ENCODE measurements around the gene RNPEPL1.

RNPEPL1 gene

DNA sequence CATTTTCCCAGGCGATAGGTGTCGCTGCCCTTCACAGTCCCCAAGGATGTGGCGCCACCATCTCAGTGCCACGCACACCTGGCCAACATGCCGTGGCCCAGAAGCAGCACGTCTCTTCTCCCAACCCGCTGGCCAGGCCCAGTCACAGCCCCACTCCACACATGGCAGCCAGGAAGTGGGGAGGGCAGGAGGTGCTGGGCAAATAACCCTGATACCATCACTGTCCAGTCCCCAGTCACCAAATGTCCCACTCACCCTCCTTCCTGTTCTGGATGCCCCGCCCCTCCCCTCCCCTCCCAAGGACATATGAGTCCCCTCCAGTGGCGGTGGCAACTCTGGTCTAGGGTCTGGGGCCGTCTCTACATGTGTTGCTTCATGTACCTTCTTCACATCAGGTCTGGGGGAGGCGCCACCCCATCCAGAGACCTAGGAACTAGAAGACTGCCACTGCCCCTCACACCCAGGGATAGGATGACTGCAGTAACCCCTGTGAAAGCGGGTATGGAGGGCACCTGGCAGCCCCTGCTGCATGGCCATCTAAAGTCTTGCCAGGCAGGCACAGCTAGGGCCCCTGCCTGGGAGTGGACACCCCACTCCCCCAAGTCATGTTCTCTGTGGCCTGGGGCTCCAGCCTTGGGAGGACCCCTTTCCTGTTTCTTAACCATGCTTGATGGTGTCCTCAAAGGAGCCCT, 10.9 kb downstream of the RNPEPL1 start:
- no peaks in the 10 kb centered on the region for H3K4me1 ChIP-seq (ENCODE audit: control insufficient read depth, low read depth, low read length)
- no peak overlapping the region for H3K18ac ChIP-seq (ENCODE audit: low read length)
- no peak overlapping the region for H2BK120ac ChIP-seq (ENCODE audit: low read depth, low read length)
- H3K79me2 ChIP-seq (ENCODE audit: control insufficient read depth, insufficient read depth, low read length), result peaks cover 2% of the 10 kb centered on the region
- no peaks in the 10 kb centered on the region for H3K36me3 ChIP-seq (ENCODE audit: control insufficient read depth, insufficient read depth, low read length)
- DNase-seq, result no peak
- no peak overlapping the region for H3K23ac ChIP-seq (ENCODE audit: low read length)
- no peaks in the 10 kb centered on the region for H3K27me3 ChIP-seq (ENCODE audit: insufficient read depth, low read length, poor library complexity)
- H3K4me3 ChIP-seq (ENCODE audit: low read length), result no peak overlapping the region
- H3K9ac ChIP-seq (ENCODE audit: low read length), result no peak overlapping the region
- H3K4ac ChIP-seq (ENCODE audit: low read depth, low read length), result no peak overlapping the region
- no peak overlapping the region for H3K56ac ChIP-seq (ENCODE audit: low read length)
- no peak overlapping the region for H3K27ac ChIP-seq (ENCODE audit: low read depth, low read length)
- H3K79me1 ChIP-seq (ENCODE audit: low read length), result peaks cover 9% of the 10 kb centered on the region
- no CpG with 5 or more reads among the region's 12 CpGs for WGBS (ENCODE audit: extremely low coverage, insufficient coverage, low lambda C conversion rate)
- no peak overlapping the region for H2AK5ac ChIP-seq (ENCODE audit: low read length)
- H4K5ac ChIP-seq (ENCODE audit: low read length), result no peak overlapping the region
- no peak overlapping the region for H2BK15ac ChIP-seq (replicated peaks; ENCODE audit: low read depth)
- H3K4me2 ChIP-seq (ENCODE audit: low read length), result no peak overlapping the region
- H4K8ac ChIP-seq (ENCODE audit: low read depth, low read length), result no peak overlapping the region
- no peak overlapping the region for H2BK5ac ChIP-seq (ENCODE audit: low read length)

DNA sequence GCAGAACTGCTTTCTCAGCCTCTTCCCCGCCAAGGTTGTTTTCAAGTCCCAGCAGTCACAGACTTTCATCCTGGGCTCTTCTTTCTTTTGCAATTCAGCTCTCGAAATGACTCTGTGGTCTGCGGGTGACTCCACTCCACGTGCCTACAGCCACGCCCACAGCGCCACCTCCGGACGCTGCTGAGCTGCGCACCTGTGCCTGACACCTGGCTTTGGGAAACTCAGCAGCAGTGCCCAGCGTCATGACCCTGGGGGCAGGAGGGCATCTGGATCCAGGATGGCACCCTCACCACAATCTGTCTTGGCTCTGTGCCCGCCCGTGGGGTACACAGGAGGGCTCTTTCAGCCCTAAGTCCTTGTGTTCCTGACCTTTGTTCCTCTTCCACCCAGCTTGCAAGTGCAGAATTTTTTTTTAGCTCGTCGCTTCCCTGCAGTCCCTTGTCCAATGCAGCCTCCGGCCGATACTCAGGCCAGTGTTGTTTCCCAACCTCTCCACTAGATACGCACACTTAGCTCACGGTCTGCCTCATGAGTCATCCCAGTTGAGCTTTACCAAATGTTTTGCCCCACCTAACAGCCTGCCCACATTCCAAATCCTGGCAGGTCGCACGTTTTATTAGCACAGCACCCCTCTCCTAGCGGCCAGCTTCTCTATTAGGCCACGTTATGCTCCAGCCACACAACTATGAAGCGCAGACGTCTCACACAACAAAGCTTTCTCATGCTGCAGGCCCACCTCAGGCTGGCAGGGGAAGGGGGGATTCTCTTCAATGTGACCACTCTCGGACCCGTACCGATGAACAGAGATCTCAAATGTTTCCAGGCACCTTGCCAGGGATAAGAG, 11.7 kb downstream of the RNPEPL1 start:
- H2BK120ac ChIP-seq (ENCODE audit: low read depth, low read length), result no peak overlapping the region
- no peak overlapping the region for H2BK5ac ChIP-seq (ENCODE audit: low read length)
- H3K36me3 ChIP-seq (ENCODE audit: control insufficient read depth, insufficient read depth, low read length), result no peaks in the 10 kb centered on the region
- no peak for DNase-seq
- no peak overlapping the region for H3K4ac ChIP-seq (ENCODE audit: low read depth, low read length)
- H3K56ac ChIP-seq (ENCODE audit: low read length), result no peak overlapping the region
- H3K23ac ChIP-seq (ENCODE audit: low read length), result no peak overlapping the region
- peaks cover 4% of the 10 kb centered on the region for H3K79me2 ChIP-seq (ENCODE audit: control insufficient read depth, insufficient read depth, low read length)
- H2BK15ac ChIP-seq (replicated peaks; ENCODE audit: low read depth), result no peak overlapping the region
- peaks cover 14% of the 10 kb centered on the region for H3K79me1 ChIP-seq (ENCODE audit: low read length)
- no peak overlapping the region for H4K8ac ChIP-seq (ENCODE audit: low read depth, low read length)
- H3K18ac ChIP-seq (ENCODE audit: low read length), result no peak overlapping the region
- H3K27ac ChIP-seq (ENCODE audit: low read depth, low read length), result no peak overlapping the region
- no peak overlapping the region for H3K9ac ChIP-seq (ENCODE audit: low read length)
- H2AK5ac ChIP-seq (ENCODE audit: low read length), result no peak overlapping the region
- no CpG with 5 or more reads among the region's 27 CpGs for WGBS (ENCODE audit: extremely low coverage, insufficient coverage, low lambda C conversion rate)
- H3K4me2 ChIP-seq (ENCODE audit: low read length), result no peak overlapping the region
- H3K4me1 ChIP-seq (ENCODE audit: control insufficient read depth, low read depth, low read length), result peaks cover 1% of the 10 kb centered on the region
- no peaks in the 10 kb centered on the region for H3K27me3 ChIP-seq (ENCODE audit: insufficient read depth, low read length, poor library complexity)
- H3K4me3 ChIP-seq (ENCODE audit: low read length), result no peak overlapping the region
- H4K5ac ChIP-seq (ENCODE audit: low read length), result no peak overlapping the region

DNA sequence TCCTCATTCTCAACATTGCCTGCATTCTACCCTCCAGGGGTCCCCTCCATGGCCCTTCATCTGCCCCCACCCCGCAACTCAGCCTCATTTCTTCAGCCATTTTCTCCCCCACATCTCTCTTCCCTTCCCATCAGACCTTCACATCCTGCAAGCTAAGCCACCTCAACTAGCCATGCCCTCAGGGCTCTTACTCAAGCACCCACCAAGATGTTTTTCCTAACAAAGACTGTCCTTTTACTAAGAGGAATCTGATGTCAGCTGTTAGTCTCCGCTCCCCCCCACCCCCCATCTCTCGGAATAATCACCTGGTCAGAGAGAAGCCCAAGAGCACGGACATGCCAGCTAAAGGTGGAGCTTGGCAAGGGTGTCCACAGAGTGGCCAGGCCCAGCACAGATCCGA, 13.5 kb downstream of the RNPEPL1 start:
- Histone ChIP-seq H3K27me3 (ENCODE audit: insufficient read depth, low read length, poor library complexity) (no peaks in the 10 kb centered on the region), H3K56ac (ENCODE audit: low read length) (no peak overlapping the region), H2BK120ac (ENCODE audit: low read depth, low read length) (no peak overlapping the region), H2BK5ac (ENCODE audit: low read length) (no peak overlapping the region), H3K4me1 (ENCODE audit: control insufficient read depth, low read depth, low read length) (peaks cover 5% of the 10 kb centered on the region), H3K9ac (ENCODE audit: low read length) (no peak overlapping the region), H3K4me3 (ENCODE audit: low read length) (no peak overlapping the region), H3K18ac (ENCODE audit: low read length) (no peak overlapping the region), H3K4me2 (ENCODE audit: low read length) (no peak overlapping the region), H3K79me1 (ENCODE audit: low read length) (peaks cover 19% of the 10 kb centered on the region), H3K36me3 (ENCODE audit: control insufficient read depth, insufficient read depth, low read length) (no peaks in the 10 kb centered on the region), H2BK15ac (replicated peaks; ENCODE audit: low read depth) (no peak overlapping the region), H2AK5ac (ENCODE audit: low read length) (no peak overlapping the region), H4K5ac (ENCODE audit: low read length) (no peak overlapping the region), H3K27ac (ENCODE audit: low read depth, low read length) (no peak overlapping the region), H3K23ac (ENCODE audit: low read length) (no peak overlapping the region), H3K79me2 (ENCODE audit: control insufficient read depth, insufficient read depth, low read length) (peaks cover 14% of the 10 kb centered on the region), H4K8ac (ENCODE audit: low read depth, low read length) (no peak overlapping the region), H3K4ac (ENCODE audit: low read depth, low read length) (no peak overlapping the region)
- peak; percentile 61 for DNase-seq
- no CpG with 5 or more reads among the region's 5 CpGs for WGBS (ENCODE audit: extremely low coverage, insufficient coverage, low lambda C conversion rate)

GRCh38 chr2:240582781-240583180, 14.5 kb downstream of the RNPEPL1 start:
- Histone ChIP-seq H2BK15ac (replicated peaks; ENCODE audit: low read depth) (no peak overlapping the region), H4K5ac (ENCODE audit: low read length) (no peak overlapping the region), H3K18ac (ENCODE audit: low read length) (no peak overlapping the region), H3K79me2 (ENCODE audit: control insufficient read depth, insufficient read depth, low read length) (peaks cover 18% of the 10 kb centered on the region), H3K23ac (ENCODE audit: low read length) (no peak overlapping the region), H3K79me1 (ENCODE audit: low read length) (peaks cover 22% of the 10 kb centered on the region), H3K27ac (ENCODE audit: low read depth, low read length) (no peak overlapping the region), H2BK120ac (ENCODE audit: low read depth, low read length) (no peak overlapping the region), H3K4ac (ENCODE audit: low read depth, low read length) (no peak overlapping the region), H2AK5ac (ENCODE audit: low read length) (no peak overlapping the region), H3K36me3 (ENCODE audit: control insufficient read depth, insufficient read depth, low read length) (no peaks in the 10 kb centered on the region), H3K9ac (ENCODE audit: low read length) (no peak overlapping the region), H4K8ac (ENCODE audit: low read depth, low read length) (no peak overlapping the region), H3K4me1 (ENCODE audit: control insufficient read depth, low read depth, low read length) (peaks cover 9% of the 10 kb centered on the region), H3K4me2 (ENCODE audit: low read length) (no peak overlapping the region), H3K4me3 (ENCODE audit: low read length) (no peak overlapping the region), H3K56ac (ENCODE audit: low read length) (no peak overlapping the region), H2BK5ac (ENCODE audit: low read length) (no peak overlapping the region), H3K27me3 (ENCODE audit: insufficient read depth, low read length, poor library complexity) (no peaks in the 10 kb centered on the region)
- no peak for DNase-seq
- WGBS (ENCODE audit: extremely low coverage, insufficient coverage, low lambda C conversion rate), result no CpG with 5 or more reads among the region's 3 CpGs

DNA sequence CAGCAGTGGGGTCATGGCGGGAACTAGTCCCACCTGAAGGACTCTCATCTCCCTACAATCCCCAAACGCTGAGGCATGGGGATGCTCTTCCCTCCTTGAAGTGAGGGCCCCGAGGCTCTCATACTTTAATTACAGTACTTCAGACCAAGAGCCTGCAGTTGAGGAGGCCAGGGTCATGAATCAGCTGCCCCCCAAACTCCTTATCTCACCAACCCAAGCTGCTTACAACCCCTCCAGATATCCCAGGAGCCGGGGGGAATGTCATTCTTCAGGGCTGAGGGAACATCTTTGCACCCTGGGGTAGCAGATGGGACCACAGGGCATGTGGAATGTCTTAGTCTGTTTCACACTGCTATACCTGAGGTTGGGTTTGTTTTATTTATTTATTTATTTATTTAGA, 15.5 kb downstream of the RNPEPL1 start:
- Histone ChIP-seq H3K23ac (ENCODE audit: low read length) (no peak overlapping the region), H3K79me1 (ENCODE audit: low read length) (peaks cover 31% of the 10 kb centered on the region), H4K5ac (ENCODE audit: low read length) (no peak overlapping the region), H3K4ac (ENCODE audit: low read depth, low read length) (no peak overlapping the region), H2BK5ac (ENCODE audit: low read length) (no peak overlapping the region), H3K18ac (ENCODE audit: low read length) (no peak overlapping the region), H3K9ac (ENCODE audit: low read length) (no peak overlapping the region), H2BK120ac (ENCODE audit: low read depth, low read length) (no peak overlapping the region), H2AK5ac (ENCODE audit: low read length) (no peak overlapping the region), H3K79me2 (ENCODE audit: control insufficient read depth, insufficient read depth, low read length) (peaks cover 27% of the 10 kb centered on the region), H3K4me2 (ENCODE audit: low read length) (no peak overlapping the region), H2BK15ac (replicated peaks; ENCODE audit: low read depth) (no peak overlapping the region), H3K36me3 (ENCODE audit: control insufficient read depth, insufficient read depth, low read length) (no peaks in the 10 kb centered on the region), H3K56ac (ENCODE audit: low read length) (no peak overlapping the region), H3K27me3 (ENCODE audit: insufficient read depth, low read length, poor library complexity) (no peaks in the 10 kb centered on the region), H3K4me3 (ENCODE audit: low read length) (no peak overlapping the region), H4K8ac (ENCODE audit: low read depth, low read length) (no peak overlapping the region), H3K27ac (ENCODE audit: low read depth, low read length) (no peak overlapping the region), H3K4me1 (ENCODE audit: control insufficient read depth, low read depth, low read length) (peaks cover 12% of the 10 kb centered on the region)
- WGBS (ENCODE audit: extremely low coverage, insufficient coverage, low lambda C conversion rate), result no CpG with 5 or more reads among the region's 4 CpGs
- no peak for DNase-seq
